H1 (cell line): Measurements from ENCODE around the gene SLC13A4. TPM values are rescaled to one million over a fixed set of nuclear protein-coding genes. Genes with fewer than 3 reads are reported as not detected.

Experiments used
- RFX5 ChIP-seq: IDR thresholded peaks from 2 replicates; pipeline ENCODE4 v1.6.1; 2011; ENCODE audit warnings: low read depth, low read length, improper control_type of control experiment, borderline replicate concordance
- polyA plus RNA-seq, 7 experiments: library from polyadenylated mRNA; depleted of rRNA in 3 of 7; stranded (reverse) in 5 of 7; unstranded in 2 of 7; fragments of >200 nt in 5 of 7; fragments of 200-250 nt in 2 of 7; gene quantifications; 1 replicate in 5 of 7; 2 replicates in 1 of 7; 4 replicates in 1 of 7; pipeline versions ENCODE4 v1.2.1 to v1.2.3, GENCODE V29; 2011 to 2013; ENCODE audit warnings: missing spikeins in 2 of 7, mixed read lengths in 2 of 7
- total RNA-seq: library from RNA; stranded (reverse); fragmentation: NEBNext Ultra II Directional; extraction: Animal tissue kit (Norgen Biotek cat#: 25700); gene quantifications from 2 replicates; pipeline ENCODE4 v1.2.1, GENCODE V29; 2021
- TF ChIP-seq, protein P1 (sequence below), 3 experiments: IDR thresholded peaks; 1 replicate in 2 of 3; 2 replicates in 1 of 3; pipeline versions ENCODE4 v1.5.1 to v1.6.1; 2011; ENCODE audit warnings: low read length in 3 of 3, mild to moderate bottlenecking in 3 of 3, inconsistent platforms in 2 of 3, low read depth in 1 of 3, moderate library complexity in 1 of 3; ENCODE audit not compliant: insufficient read depth in 1 of 3; ENCODE audit errors: control extremely low read depth in 1 of 3

SLC13A4 gene
- total and polyA plus RNA-seq, 2 of the 8 experiments (the other 6 are each of a cell fraction or from before 2014, with no cell fraction given): 3.9 to 7.5 TPM

DNA sequence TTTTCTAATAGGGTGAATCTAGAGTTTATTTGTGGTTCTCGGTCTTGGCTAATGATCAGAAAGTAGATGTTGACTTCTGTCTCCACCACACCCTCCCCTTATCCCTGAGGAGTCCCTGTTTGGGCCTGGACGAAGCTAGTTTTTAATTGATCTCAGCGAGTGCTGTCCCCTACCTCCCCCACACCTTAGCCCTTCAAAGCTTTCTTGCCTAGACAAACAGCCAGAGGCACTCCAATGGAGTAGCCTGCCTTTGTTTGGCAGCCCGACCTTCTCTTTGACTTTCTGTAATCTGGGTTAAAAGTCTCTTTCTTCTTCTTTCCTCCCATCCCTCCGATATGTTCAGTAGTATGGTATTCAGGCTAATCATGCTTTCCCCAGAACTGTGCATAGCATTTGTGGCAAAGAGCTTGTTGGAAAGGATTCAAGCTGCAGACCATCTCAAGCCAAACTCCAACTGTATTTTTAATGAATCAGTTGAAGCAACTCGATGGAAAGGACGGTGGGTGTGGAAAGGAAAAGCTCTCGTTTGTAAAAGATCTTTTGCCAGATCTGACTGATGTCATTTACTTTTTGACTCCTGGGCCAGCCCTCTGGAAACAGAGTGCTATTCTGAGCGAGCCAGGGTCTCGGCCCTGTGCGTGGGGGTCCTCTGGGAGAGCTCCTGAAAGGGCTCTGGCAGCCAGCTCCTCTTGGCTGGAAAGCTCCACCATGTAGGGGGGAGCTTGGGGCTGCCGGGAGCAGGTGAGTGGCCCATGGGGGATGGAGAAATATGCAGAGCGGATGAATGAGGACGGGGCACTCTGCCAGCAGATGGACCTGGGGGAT, 16.1 kb upstream of the SLC13A4 start (continued):
- no peak for TF ChIP-seq RFX5
- TF ChIP-seq, protein P1, sequence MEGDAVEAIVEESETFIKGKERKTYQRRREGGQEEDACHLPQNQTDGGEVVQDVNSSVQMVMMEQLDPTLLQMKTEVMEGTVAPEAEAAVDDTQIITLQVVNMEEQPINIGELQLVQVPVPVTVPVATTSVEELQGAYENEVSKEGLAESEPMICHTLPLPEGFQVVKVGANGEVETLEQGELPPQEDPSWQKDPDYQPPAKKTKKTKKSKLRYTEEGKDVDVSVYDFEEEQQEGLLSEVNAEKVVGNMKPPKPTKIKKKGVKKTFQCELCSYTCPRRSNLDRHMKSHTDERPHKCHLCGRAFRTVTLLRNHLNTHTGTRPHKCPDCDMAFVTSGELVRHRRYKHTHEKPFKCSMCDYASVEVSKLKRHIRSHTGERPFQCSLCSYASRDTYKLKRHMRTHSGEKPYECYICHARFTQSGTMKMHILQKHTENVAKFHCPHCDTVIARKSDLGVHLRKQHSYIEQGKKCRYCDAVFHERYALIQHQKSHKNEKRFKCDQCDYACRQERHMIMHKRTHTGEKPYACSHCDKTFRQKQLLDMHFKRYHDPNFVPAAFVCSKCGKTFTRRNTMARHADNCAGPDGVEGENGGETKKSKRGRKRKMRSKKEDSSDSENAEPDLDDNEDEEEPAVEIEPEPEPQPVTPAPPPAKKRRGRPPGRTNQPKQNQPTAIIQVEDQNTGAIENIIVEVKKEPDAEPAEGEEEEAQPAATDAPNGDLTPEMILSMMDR (IDR thresholded peaks at IDR 0.05; ENCODE audit: control extremely low read depth in 1 of 3, insufficient read depth in 1 of 3, low read depth in 1 of 3, low read length in 3 of 3): no peak
- TF ChIP-seq, all 59 proteins: peak for 0
